AG04449 (cell line): Measurements from ENCODE around the gene TMPRSS13.

Experiments
- CTCF ChIA-PET: fragments of 350-600 bp; formaldehyde crosslinking; extraction: SDS; loops from one replicate; lab custom pipeline; 2021; ENCODE audit warnings: antibody characterized with exemption; lab: Yijun Ruan, JAX
- POLR2A ChIA-PET: fragments of 400-600, 350-600 bp; formaldehyde crosslinking; extraction: SDS; loops from one replicate; lab custom pipeline; 2020; ENCODE audit warnings: antibody characterized with exemption, inconsistent platforms; lab: Yijun Ruan, JAX
- DNase-seq: peaks from one replicate; pipeline ENCODE4 v3.0.0-alpha.2; 2010; ENCODE audit warnings: low read depth, low spot score
- H3K4me3 ChIP-seq: 2 replicates; pipeline ENCODE4 v1.5.1; 2011; ENCODE audit warnings: low read depth, mild to moderate bottlenecking, control low read depth, low read length
- TF ChIP-seq, protein P1 (sequence below): IDR thresholded peaks from one replicate; pipeline ENCODE4 v1.5.1; 2011; ENCODE audit warnings: mild to moderate bottlenecking, moderate library complexity, low read length, control low read depth, inconsistent platforms; ENCODE audit not compliant: insufficient read depth; ENCODE audit errors: missing control alignments

The TMPRSS13 gene

GRCh38 chr11:117906126-117906525, 23.1 kb downstream of the TMPRSS13 start:
- DNase-seq: no peak
- TF ChIP-seq, protein P1, sequence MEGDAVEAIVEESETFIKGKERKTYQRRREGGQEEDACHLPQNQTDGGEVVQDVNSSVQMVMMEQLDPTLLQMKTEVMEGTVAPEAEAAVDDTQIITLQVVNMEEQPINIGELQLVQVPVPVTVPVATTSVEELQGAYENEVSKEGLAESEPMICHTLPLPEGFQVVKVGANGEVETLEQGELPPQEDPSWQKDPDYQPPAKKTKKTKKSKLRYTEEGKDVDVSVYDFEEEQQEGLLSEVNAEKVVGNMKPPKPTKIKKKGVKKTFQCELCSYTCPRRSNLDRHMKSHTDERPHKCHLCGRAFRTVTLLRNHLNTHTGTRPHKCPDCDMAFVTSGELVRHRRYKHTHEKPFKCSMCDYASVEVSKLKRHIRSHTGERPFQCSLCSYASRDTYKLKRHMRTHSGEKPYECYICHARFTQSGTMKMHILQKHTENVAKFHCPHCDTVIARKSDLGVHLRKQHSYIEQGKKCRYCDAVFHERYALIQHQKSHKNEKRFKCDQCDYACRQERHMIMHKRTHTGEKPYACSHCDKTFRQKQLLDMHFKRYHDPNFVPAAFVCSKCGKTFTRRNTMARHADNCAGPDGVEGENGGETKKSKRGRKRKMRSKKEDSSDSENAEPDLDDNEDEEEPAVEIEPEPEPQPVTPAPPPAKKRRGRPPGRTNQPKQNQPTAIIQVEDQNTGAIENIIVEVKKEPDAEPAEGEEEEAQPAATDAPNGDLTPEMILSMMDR: no peak
- CTCF ChIA-PET: interaction anchor here (1.2 to 3.9 kb wide), 2 partner anchors 11 to 41 kb away, joined by 3 to 15 read pairs; no protein-coding TSS in a partner anchor
- POLR2A ChIA-PET: no interaction called here
- no peak overlapping the region for H3K4me3 ChIP-seq

- TF ChIP-seq, protein P1: no peak
- no peak overlapping the region for H3K4me3 ChIP-seq
- CTCF ChIA-PET: interaction anchor here (1.2 to 3.9 kb wide), 3 partner anchors 11 to 62 kb away, joined by 3 to 31 read pairs (median 15); no protein-coding TSS in a partner anchor
- POLR2A ChIA-PET: no interaction called here
- no peak for DNase-seq
Observed at GRCh38 chr11:117905524-117905923, 23.7 kb downstream of the TMPRSS13 start.

DNA sequence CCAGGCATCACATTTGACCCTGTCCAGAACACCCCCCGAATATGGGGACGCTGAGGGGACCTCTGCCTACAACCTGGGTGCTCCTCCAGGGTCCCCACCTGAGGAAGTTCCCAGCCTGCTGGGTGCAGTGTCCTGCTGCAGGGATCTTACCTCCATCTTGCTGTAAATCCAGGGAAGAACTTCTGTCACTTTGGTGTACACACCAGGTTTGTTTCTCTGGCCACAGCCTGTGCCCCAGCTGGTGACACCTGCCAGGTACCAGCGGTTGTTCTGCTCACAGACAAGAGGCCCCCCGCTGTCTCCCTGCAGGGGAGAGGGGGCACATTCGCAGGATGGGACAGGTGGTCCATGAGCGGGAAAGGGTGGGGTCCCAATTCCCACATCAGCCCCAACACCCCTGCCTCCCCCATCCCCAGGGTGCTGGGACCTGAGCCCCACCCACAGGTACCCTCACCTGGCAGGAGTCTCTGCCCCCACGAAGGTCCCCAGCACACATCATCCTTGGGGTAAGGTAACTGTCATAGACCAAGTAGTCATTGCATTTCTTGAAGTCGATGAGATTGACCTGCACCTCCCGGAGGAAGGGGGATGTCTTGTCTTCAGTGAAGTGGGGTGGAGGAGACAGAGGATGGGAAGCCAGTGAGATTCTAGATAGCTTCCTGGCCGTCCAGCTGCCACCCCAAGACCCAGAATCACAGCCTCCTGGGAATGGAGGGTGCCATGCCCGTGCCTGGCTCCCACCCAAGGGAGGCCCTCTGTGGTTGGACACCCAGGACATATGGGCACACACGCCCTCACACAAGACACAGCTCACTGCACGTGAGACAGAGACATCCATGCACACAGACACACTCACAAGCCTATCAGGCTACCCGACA, 25.5 kb downstream of the TMPRSS13 start:
- TF ChIP-seq, protein P1: no peak
- CTCF ChIA-PET: interaction anchor here (1.0 to 2.6 kb wide), 3 partner anchors 9 to 60 kb away, joined by 5 to 31 read pairs (median 7); no protein-coding TSS in a partner anchor
- DNase-seq: no peak
- POLR2A ChIA-PET: no interaction called here
- no peak overlapping the region for H3K4me3 ChIP-seq

DNA sequence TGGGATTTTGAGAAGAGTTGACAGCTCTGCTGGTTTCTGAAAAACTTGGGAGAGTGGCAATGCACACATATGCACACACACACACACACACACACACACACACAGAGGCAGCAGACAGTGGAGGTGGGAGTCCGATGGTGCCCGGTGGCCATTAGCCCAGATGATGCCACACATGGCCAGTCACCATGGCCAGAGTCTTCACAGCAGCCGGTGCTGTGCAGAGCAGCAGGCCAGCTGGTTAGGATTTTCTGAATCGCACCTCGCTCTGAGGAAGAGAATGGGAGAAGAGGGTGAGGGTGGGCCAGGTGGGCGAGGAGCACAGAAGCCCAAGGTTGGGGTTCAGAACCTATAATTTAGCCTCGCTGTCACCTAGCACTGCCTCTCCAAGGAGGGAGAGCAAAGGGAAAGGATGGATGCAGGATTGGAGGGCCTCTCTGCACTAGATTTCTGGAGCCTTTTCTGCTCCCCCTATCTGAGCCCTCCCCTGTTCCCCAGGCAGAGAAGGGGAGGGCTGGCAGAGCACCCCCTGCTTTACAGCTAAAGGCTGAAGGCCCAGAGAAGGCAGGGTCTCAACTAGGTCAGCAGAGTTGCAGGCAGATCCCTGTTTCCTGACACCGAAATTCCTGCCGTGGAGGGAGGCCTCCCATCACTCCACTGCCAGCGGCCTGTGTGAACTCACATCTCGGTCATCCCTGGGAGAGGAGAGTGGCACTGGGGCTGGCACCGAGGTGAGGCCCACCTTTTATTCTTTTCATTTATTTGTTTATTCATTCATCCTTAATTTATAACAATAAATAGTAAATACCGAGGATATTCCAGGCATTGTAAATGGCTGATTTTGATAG, 27.0 kb downstream of the TMPRSS13 start:
- no peak for DNase-seq
- ChIA-PET POLR2A (no interaction called here), CTCF (interaction anchor here (1.0 to 1.8 kb wide), 2 partner anchors 44 to 57 kb away, joined by 5 to 7 read pairs; no protein-coding TSS in a partner anchor)
- H3K4me3 ChIP-seq: no peak overlapping the region
- TF ChIP-seq, protein P1: no peak

DNA sequence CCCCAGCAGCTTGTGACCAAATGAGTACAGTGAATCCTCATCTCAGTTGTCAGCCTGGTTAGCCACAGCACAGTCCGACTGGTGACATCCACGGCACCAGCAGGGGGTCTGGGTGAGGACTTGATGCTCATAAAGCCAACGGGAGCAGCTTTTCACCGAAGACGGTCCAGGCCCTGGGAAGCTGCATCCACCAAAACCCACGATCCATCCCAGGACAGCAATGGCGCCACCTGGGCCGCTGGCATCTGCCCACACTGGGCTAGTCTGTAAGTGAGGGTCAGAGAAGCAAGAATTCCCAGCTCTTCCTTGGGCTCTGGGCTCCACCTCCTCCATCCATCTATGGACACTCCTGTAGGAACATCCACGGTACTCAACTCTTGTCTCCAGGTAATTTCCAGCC, 27.6 kb downstream of the TMPRSS13 start:
- TF ChIP-seq, protein P1: no peak
- CTCF ChIA-PET: interaction anchor here (1.0 to 1.8 kb wide), 2 partner anchors 45 to 57 kb away, joined by 5 to 7 read pairs; no protein-coding TSS in a partner anchor
- no peak overlapping the region for H3K4me3 ChIP-seq
- DNase-seq: no peak
- POLR2A ChIA-PET: no interaction called here
